ENCODE measurements around the gene PTPDC1.

PTPDC1 gene

DNA sequence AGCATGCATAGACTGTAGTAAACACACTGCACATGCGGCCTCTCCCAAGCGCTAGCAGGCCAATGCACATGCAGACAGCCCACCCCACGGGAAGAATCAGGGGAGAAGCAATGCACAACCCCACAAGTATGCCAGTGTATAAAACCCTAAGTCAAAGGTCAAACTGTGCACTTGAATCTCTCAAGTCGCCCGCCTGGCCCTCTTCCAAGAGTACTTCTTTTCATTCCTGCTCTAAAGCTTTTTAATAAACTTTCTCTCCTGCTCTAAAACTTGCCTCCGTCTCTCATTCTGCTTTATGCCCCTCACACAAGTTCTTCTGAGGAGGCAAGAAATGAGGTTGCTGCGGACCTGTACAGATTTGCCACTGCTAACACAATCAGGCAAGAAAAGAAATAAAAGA lies 50.4 kb downstream of the PTPDC1 start:
- Histone ChIP-seq H2BK5ac (ENCODE audit: low read depth, low read length, poor library complexity, severe bottlenecking) (no peak overlapping the region), H3K18ac (ENCODE audit: low read depth in 1 of 2, low read length in 2 of 2) (no peak overlapping the region), H3K14ac (ENCODE audit: low read length in 2 of 2) (no peak overlapping the region), H3K23ac (ENCODE audit: low read length in 2 of 2) (no peak overlapping the region), H3K4me1 (ENCODE audit: control insufficient read depth, insufficient read depth, low read depth, low read length) (peaks cover 4% of the 10 kb centered on the region), H2AFZ (ENCODE audit: low read depth, low read length) (no peak overlapping the region), H3K36me3 (ENCODE audit: control insufficient read depth in 1 of 2, insufficient read depth in 2 of 2, low read depth in 1 of 2, low read length in 2 of 2) (no peaks in the 10 kb centered on the region), H3K9ac (ENCODE audit: low read length) (no peak overlapping the region), H2AK5ac (ENCODE audit: low read length, severe bottlenecking) (no peak overlapping the region), H3K9me3 (ENCODE audit: control insufficient read depth, low read length) (no peaks in the 10 kb centered on the region), H2BK120ac (ENCODE audit: low read depth, low read length) (no peak overlapping the region), H3K4ac (ENCODE audit: low read depth in 1 of 2, low read length in 2 of 2) (no peak overlapping the region), H3K4me3 (ENCODE audit: insufficient read depth in 1 of 2, low read depth in 1 of 2, low read length in 2 of 2) (no peak overlapping the region), H3K27ac (ENCODE audit: low read length, poor library complexity, severe bottlenecking) (no peak overlapping the region), H2BK12ac (ENCODE audit: low read length in 2 of 2) (no peak overlapping the region), H2BK15ac (ENCODE audit: low read depth, poor library complexity, severe bottlenecking) (no peak overlapping the region), H4K8ac (ENCODE audit: low read length) (no peak overlapping the region), H3K4me2 (ENCODE audit: low read length, poor library complexity, severe bottlenecking) (no peak overlapping the region), H3K27me3 (ENCODE audit: control insufficient read depth in 1 of 2, insufficient read depth in 1 of 2, low read length in 2 of 2) (no peaks in the 10 kb centered on the region), H3K79me1 (replicated peaks; ENCODE audit: low read length, poor library complexity, severe bottlenecking) (no peaks in the 10 kb centered on the region), H4K91ac (ENCODE audit: low read length) (no peak overlapping the region)
- 79% methylated on average over 6 of the region's 7 CpGs for WGBS
- DNase-seq, result no peak

DNA sequence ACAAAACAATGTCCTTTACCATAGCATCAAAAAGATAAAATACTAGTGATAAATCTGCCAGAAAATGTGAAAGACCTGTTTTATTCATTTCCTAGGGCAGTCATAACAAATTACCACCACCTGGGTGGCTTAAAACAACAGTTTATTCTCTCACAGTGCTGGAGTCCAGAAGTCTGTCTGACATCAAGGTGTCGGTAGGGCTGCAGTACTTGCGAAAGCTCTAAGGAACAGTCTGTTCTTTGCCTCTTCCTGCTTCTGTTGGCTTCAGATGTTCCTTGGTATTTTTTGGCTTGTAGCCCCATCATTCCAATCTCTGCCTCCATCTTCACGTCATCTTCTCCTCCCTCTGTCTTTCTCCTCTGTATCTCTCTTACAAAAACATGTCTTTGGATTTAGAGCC lies 51.0 kb downstream of the PTPDC1 start:
- H3K18ac ChIP-seq (ENCODE audit: low read depth in 1 of 2, low read length in 2 of 2), result peak overlapping the region in 1 of 2 experiments; percentile 47
- no peak overlapping the region for H3K4ac ChIP-seq (ENCODE audit: low read depth in 1 of 2, low read length in 2 of 2)

DNA sequence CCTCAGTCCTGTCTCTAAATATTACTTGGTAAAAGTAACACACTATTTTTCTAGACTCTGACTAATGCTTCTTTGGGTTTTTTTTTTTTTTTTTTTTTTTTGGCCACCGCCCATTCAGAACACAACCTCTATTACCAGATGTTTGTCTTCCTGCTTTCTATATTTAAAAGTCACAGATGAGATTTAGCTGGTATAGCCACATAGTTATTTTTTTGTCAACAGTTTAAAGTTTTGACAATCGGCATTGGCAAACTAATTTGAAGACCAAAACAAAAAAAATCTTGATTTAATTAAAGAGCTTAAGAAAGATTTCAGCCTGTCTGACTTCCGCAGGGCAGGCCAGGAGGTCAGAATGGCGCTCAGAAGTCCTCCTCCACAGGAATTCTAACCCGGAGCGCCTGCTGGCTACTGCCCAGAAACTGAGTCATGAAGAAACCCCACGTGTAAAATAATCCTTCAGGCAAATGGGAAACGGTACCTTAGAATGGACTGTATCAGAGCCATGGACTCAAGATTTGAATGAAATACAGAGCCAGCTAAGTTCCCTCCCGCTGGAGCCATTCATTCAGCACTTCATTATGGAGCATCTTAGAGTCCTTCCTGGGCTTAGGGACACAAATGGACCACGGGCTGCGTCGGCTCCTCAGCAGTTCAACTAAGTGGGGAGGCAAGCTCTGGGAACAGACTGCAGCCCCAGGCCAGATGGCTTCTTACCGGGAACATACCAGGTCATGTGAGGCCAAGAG lies 55.6 kb downstream of the PTPDC1 start:
- peak overlapping the region; percentile 12 for H2AK5ac ChIP-seq (ENCODE audit: low read length, severe bottlenecking)
- no peaks in the 10 kb centered on the region for H3K9me3 ChIP-seq (ENCODE audit: control insufficient read depth, low read length)
- H2BK12ac ChIP-seq (ENCODE audit: low read length in 2 of 2), result peak overlapping the region in 1 of 2 experiments; percentile 14
- H3K4me3 ChIP-seq (ENCODE audit: insufficient read depth in 1 of 2, low read depth in 1 of 2, low read length in 2 of 2), result peak overlapping the region in 1 of 2 experiments; percentile 64
- H2BK15ac ChIP-seq (ENCODE audit: low read depth, poor library complexity, severe bottlenecking), result peak overlapping the region; percentile 15
- peak overlapping the region; percentile 75 for H2AFZ ChIP-seq (ENCODE audit: low read depth, low read length)
- H3K27me3 ChIP-seq (ENCODE audit: control insufficient read depth in 1 of 2, insufficient read depth in 1 of 2, low read length in 2 of 2), result no peaks in the 10 kb centered on the region
- H3K18ac ChIP-seq (ENCODE audit: low read depth in 1 of 2, low read length in 2 of 2), result peak overlapping the region; percentile 44 to 84
- peak; percentile 94 for DNase-seq
- 62% methylated on average over 12 of the region's 13 CpGs for WGBS
- no peaks in the 10 kb centered on the region for H3K79me1 ChIP-seq (replicated peaks; ENCODE audit: low read length, poor library complexity, severe bottlenecking)
- H3K4me2 ChIP-seq (ENCODE audit: low read length, poor library complexity, severe bottlenecking), result peak overlapping the region; percentile 6
- H3K23ac ChIP-seq (ENCODE audit: low read length in 2 of 2), result no peak overlapping the region
- H2BK5ac ChIP-seq (ENCODE audit: low read depth, low read length, poor library complexity, severe bottlenecking), result no peak overlapping the region
- peak overlapping the region; percentile 29 for H4K8ac ChIP-seq (ENCODE audit: low read length)
- peak overlapping the region; percentile 81 for H3K9ac ChIP-seq (ENCODE audit: low read length)
- peak overlapping the region; percentile 80 for H4K91ac ChIP-seq (ENCODE audit: low read length)
- H3K36me3 ChIP-seq (ENCODE audit: control insufficient read depth in 1 of 2, insufficient read depth in 2 of 2, low read depth in 1 of 2, low read length in 2 of 2), result no peaks in the 10 kb centered on the region
- H3K4ac ChIP-seq (ENCODE audit: low read depth in 1 of 2, low read length in 2 of 2), result peak overlapping the region; percentile 9 to 54
- H3K14ac ChIP-seq (ENCODE audit: low read length in 2 of 2), result no peak overlapping the region
- peaks cover 18% of the 10 kb centered on the region for H3K4me1 ChIP-seq (ENCODE audit: control insufficient read depth, insufficient read depth, low read depth, low read length)
- H3K27ac ChIP-seq (ENCODE audit: low read length, poor library complexity, severe bottlenecking), result peak overlapping the region; percentile 79
- H2BK120ac ChIP-seq (ENCODE audit: low read depth, low read length), result peak overlapping the region; percentile 36

More for the DNA sequence above, 51.0 kb downstream of the PTPDC1 start:
- no peak overlapping the region for H3K27ac ChIP-seq (ENCODE audit: low read length, poor library complexity, severe bottlenecking)
- no peak overlapping the region for H2BK5ac ChIP-seq (ENCODE audit: low read depth, low read length, poor library complexity, severe bottlenecking)
- H3K36me3 ChIP-seq (ENCODE audit: control insufficient read depth in 1 of 2, insufficient read depth in 2 of 2, low read depth in 1 of 2, low read length in 2 of 2), result no peaks in the 10 kb centered on the region
- H2AK5ac ChIP-seq (ENCODE audit: low read length, severe bottlenecking), result no peak overlapping the region
- no peaks in the 10 kb centered on the region for H3K27me3 ChIP-seq (ENCODE audit: control insufficient read depth in 1 of 2, insufficient read depth in 1 of 2, low read length in 2 of 2)
- no peak overlapping the region for H2AFZ ChIP-seq (ENCODE audit: low read depth, low read length)
- H2BK15ac ChIP-seq (ENCODE audit: low read depth, poor library complexity, severe bottlenecking), result no peak overlapping the region
- DNase-seq, result peak; percentile 65
- peaks cover 6% of the 10 kb centered on the region for H3K4me1 ChIP-seq (ENCODE audit: control insufficient read depth, insufficient read depth, low read depth, low read length)
- no peaks in the 10 kb centered on the region for H3K79me1 ChIP-seq (replicated peaks; ENCODE audit: low read length, poor library complexity, severe bottlenecking)
- no peak overlapping the region for H3K23ac ChIP-seq (ENCODE audit: low read length in 2 of 2)
- no peak overlapping the region for H4K91ac ChIP-seq (ENCODE audit: low read length)
- H2BK12ac ChIP-seq (ENCODE audit: low read length in 2 of 2), result no peak overlapping the region
- no peak overlapping the region for H4K8ac ChIP-seq (ENCODE audit: low read length)
- H2BK120ac ChIP-seq (ENCODE audit: low read depth, low read length), result no peak overlapping the region
- no peak overlapping the region for H3K9ac ChIP-seq (ENCODE audit: low read length)
- H3K14ac ChIP-seq (ENCODE audit: low read length in 2 of 2), result no peak overlapping the region
- WGBS, result 52% methylated on average over 2 of the region's 3 CpGs
- no peak overlapping the region for H3K4me3 ChIP-seq (ENCODE audit: insufficient read depth in 1 of 2, low read depth in 1 of 2, low read length in 2 of 2)
- no peaks in the 10 kb centered on the region for H3K9me3 ChIP-seq (ENCODE audit: control insufficient read depth, low read length)
- H3K4me2 ChIP-seq (ENCODE audit: low read length, poor library complexity, severe bottlenecking), result no peak overlapping the region

DNA sequence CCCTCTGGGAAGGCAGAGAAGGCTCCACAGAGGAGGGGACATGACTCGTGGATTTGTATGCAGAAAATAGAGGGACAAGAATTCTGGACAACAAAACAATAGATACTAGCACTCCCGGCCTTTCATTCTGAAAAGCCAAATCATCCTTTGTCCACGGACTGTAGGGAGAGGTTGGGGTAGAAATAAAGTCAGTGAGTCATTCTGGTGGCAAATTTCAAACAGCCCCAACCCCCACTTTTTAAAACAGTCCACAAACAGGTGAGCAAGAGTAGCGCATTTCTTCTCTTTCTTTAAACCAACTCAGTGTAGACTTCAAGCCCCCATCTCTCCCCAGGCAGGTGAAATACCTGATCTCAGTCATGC lies 56.1 kb downstream of the PTPDC1 start:
- Histone ChIP-seq H3K79me1 (replicated peaks; ENCODE audit: low read length, poor library complexity, severe bottlenecking) (no peaks in the 10 kb centered on the region), H4K8ac (ENCODE audit: low read length) (peak overlapping the region; percentile 53), H3K36me3 (ENCODE audit: control insufficient read depth in 1 of 2, insufficient read depth in 2 of 2, low read depth in 1 of 2, low read length in 2 of 2) (no peaks in the 10 kb centered on the region), H3K9ac (ENCODE audit: low read length) (peak overlapping the region; percentile 81), H3K9me3 (ENCODE audit: control insufficient read depth, low read length) (no peaks in the 10 kb centered on the region), H3K4me2 (ENCODE audit: low read length, poor library complexity, severe bottlenecking) (peak overlapping the region; percentile 6), H2AFZ (ENCODE audit: low read depth, low read length) (peak overlapping the region; percentile 75), H3K23ac (ENCODE audit: low read length in 2 of 2) (no peak overlapping the region), H3K4me1 (ENCODE audit: control insufficient read depth, insufficient read depth, low read depth, low read length) (peaks cover 18% of the 10 kb centered on the region), H3K27ac (ENCODE audit: low read length, poor library complexity, severe bottlenecking) (peak overlapping the region; percentile 79), H2BK15ac (ENCODE audit: low read depth, poor library complexity, severe bottlenecking) (peak overlapping the region; percentile 31), H3K4ac (ENCODE audit: low read depth in 1 of 2, low read length in 2 of 2) (peak overlapping the region; percentile 9 to 54), H2BK120ac (ENCODE audit: low read depth, low read length) (peak overlapping the region; percentile 36), H3K4me3 (ENCODE audit: insufficient read depth in 1 of 2, low read depth in 1 of 2, low read length in 2 of 2) (peak overlapping the region in 1 of 2 experiments; percentile 64), H2BK5ac (ENCODE audit: low read depth, low read length, poor library complexity, severe bottlenecking) (no peak overlapping the region), H3K27me3 (ENCODE audit: control insufficient read depth in 1 of 2, insufficient read depth in 1 of 2, low read length in 2 of 2) (no peaks in the 10 kb centered on the region), H2AK5ac (ENCODE audit: low read length, severe bottlenecking) (peak overlapping the region; percentile 67), H2BK12ac (ENCODE audit: low read length in 2 of 2) (peak overlapping the region; percentile 86 to 93), H3K18ac (ENCODE audit: low read depth in 1 of 2, low read length in 2 of 2) (peak overlapping the region; percentile 84), H3K14ac (ENCODE audit: low read length in 2 of 2) (no peak overlapping the region), H4K91ac (ENCODE audit: low read length) (peak overlapping the region; percentile 84)
- no peak for DNase-seq
- WGBS, result 90% methylated on average over 1 of the region's 4 CpGs
